NCI-H2171 treated with DMSO at 0.1 percent for 48 hours (cell line): ENCODE results near the gene TPM2.
A peak's percentile ranks its signal among the peaks of the same experiment; 100 is the strongest.

ENCODE experiments used
- DNase-seq: peaks from one replicate; lab custom pipeline; 2025; lab: John Stamatoyannopoulos, UW

TPM2 gene

DNA sequence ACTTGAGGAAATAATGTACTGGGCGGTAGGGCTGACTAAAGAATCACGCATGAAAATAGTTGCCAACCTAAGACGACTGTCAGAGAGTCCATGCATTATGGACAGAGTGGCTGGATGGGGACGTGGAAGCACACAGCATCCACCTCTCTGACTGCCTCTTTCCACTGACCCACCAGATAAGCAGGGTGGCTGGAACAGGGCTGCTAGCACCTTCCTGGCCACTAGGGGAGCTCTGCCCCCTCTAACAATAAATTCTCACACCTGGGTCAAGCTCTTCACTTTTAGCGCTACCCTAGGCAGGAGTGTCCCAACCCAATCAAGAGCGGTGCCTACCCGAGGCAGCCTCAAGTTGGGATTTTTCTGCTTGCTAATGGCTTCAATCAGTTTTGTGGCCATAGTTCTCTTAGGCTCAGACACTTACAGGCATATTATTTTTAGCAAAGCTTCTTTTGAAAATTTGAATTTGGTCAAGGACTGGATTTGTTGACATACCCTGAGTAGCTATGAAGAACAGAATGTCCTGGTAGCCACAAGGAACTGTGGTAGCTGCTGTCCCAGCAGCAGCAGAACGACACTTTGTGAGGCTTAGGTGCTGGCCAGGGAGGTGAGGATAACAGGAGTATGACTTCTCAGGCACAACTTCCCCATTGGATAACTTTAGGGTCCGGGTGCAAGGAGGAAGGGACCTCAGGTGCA is 6.9 kb upstream of the TPM2 start:
- peak; percentile 16 for DNase-seq

DNA sequence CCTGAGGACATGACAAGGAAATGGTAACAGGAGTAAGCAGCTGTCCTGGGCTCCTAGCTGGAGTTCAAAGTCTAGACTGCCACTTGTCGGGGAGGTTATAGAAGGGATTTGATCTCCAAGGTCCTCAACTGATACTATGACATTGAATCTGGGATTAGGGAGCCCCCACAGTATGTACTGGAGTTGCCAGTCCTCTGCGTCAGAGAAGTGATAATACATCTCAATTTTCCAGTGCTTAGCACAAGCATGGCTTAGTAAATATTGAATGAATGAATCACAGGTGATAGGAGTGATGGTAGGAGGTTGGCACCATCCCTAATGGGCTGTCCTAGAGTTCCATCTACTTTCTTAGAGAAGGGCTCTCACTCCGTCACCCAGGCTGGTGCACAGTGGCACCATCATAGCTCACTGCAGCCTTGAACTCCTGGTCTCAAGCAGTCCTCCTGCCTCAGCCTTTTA is 6.2 kb upstream of the TPM2 start:
- DNase-seq: no peak

- DNase-seq: no peak
These were observed 2.1 kb upstream of the TPM2 start for GRCh38 chr9:35691757-35692301.

DNA sequence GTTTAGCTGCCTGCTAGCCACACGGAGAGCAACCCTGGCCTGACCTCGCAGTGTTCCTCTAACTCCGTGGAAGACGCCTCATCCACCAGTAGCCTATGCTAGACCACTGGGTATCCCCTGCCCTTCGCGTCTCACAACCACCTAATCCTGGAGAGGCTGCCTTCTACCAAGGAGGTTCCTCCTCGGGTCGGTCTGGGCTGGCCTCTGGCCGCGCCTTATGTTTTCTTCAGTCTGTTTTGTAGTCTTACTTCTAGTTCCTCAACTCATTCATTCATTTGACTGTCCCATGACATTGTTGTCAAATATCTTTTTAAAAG is 1.6 kb upstream of the TPM2 start:
- DNase-seq: no peak

- DNase-seq: no peak
These were observed 1.0 kb upstream of the TPM2 start for GRCh38 chr9:35690614-35691333.

- no peak for DNase-seq
These were observed 529 bp upstream of the TPM2 start for GRCh38 chr9:35690294-35690613.

- DNase-seq: no peak
These were observed 875 bp downstream of the TPM2 start for GRCh38 chr9:35688558-35689541.

- no peak for DNase-seq
These were observed 1.7 kb downstream of the TPM2 start for GRCh38 chr9:35687972-35688557.

DNA sequence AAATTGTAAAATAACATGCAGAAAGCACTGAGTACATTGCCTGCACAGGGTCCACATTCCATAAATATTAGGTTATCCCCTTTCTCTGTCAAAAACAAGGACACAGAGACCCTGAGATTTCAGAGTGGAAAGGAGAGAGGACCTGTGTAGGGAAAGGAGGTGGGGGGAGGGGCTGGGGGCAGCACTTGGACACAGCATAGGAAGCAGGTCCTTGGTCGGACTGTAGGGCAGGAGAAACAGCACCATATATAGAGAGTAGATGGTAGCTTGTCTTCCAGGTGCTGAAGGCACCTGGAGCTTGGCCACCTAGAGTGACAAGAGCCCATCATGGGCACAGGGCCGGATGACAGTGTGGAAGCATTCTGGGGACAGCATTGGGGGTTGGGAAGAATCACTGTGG is 2.4 kb downstream of the TPM2 start:
- DNase-seq: no peak

GRCh38 chr9:35686222-35687203 is 3.2 kb downstream of the TPM2 start:
- DNase-seq: no peak

DNA sequence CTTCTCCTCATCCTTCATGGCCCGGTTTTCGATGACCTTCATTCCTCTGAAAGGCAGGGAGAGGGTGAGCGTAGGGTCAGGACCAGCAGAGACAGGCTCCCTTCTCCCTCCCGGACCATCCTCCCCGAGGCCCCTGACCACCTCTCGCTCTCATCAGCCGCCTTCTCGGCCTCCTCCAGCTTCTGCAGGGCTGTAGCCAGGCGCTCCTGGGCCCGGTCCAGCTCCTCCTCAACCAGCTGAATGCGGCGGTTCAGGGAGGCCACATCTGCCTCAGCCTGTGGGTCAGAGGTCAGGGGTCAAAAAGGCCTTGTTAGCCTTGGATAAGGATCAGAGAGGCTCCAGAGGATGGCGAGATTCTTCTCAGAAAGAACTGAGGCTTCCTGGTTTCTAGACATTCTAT is 4.2 kb downstream of the TPM2 start:
- no peak for DNase-seq

DNA sequence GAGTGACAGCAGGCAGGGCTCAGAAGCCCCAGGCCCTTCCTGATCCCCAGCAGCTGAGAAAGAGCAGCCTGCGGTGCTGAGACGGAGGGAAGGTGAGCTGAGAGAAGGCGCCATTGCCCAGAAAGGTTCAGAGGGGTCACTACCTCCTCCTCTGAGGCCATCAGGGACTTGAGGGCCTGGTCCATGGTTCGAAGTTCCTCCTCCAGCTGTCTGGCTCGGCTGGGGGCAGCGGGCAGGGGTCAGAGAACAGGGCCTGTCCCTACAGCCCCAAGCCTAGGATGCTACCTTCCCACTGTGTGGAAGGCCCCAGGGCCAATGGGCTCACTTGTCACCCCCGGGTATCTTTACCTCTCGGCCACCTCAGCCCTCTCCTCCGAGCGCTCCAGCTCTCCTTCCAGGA is 4.8 kb downstream of the TPM2 start:
- no peak for DNase-seq

DNA sequence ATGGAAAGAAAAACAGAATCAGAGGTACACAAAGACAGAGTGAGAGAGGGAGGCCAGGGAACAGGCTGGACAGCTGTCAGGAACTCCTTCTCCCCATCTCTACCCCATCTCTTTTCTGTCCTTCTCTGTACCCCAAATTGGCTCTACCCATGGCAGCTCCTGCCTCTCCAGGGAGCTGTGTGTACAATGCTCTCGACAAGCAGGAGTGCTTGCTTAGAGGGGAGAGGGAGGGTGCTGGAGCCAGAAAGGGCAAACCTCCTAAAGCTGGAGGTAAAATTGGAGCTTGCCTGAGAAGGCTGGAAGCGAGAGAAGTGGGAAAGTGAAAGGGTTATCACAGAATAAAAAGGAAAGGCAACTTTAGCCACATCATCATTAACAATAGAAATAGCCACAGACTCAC is 6.4 kb downstream of the TPM2 start:
- no peak for DNase-seq

DNA sequence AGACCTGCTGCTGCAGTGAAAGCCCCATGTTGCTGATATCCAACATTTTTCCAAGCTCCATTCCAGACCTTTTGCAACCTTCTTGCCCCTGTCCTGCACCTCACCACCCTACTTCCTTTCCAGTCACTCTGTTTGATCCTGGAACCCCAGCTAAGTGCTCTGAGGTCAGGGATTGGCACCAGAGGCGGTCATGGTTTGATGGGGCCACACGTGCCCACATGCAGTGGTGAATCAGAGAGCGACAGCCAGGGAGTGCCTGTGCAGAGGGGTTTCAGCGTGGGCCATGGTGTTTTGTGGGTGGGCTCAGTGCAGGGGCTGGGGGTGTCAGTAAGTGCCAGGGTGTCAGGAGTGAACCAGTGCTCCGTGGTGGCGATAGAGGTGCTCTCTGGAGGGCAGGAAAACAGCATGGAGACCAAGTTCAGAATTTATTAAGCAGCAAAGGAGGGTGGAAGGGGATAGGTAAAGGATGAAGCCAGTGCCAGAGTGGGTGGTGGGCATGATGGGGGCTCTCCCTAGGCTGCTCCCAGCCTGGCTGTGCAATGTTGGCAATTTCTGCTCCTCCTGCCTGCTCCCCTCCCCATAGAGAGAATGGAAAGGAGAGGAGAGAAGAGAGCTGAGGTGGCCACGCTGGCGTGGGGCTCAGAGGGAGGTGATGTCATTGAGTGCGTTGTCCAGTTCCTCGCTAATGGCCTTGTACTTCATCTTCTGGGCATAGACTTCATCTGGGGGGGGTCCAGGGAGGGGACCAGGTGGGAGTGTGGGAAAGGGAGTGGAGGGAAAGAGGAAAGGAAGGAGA is 7.0 kb downstream of the TPM2 start:
- no peak for DNase-seq

GRCh38 chr9:35682051-35682450 is 7.7 kb downstream of the TPM2 start:
- no peak for DNase-seq

- no peak for DNase-seq
These were observed 8.3 kb downstream of the TPM2 start for GRCh38 chr9:35681341-35682002.

- no peak for DNase-seq
These were observed 9.2 kb downstream of the TPM2 start for GRCh38 chr9:35680331-35681105.

DNA sequence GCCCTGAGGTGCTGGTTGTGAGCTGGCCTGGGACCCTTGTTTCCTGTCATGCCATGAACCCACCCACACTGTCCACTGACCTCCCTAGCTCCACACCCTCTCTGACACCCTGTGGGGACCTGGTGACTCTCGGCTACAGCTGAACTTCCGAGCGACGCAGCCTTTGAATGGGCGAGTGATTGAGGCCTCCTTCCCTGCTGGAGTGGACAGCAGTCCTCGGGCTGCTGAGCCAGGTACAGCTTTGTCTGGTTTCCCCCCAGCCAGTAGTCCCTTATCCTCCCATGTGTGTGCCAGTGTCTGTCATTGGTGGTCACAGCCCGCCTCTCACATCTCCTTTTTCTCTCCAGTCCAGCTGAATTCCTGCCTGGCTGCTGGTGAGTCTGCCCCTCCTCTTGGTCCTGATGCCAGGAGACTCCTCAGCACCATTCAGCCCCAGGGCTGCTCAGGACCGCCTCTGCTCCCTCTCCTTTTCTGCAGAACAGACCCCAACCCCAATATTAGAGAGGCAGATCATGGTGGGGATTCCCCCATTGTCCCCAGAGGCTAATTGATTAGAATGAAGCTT is 9.9 kb downstream of the TPM2 start:
- DNase-seq: no peak
